Stimulated activated CD4-positive, alpha-beta T cell treated with anti-CD3 and anti-CD28 coated beads, Interleukin-2, amount 100 ng/mL, for 4 hours (primary cell): ENCODE results near the gene MACF1.
"Not testable (repeated sequence)": the region's sequence is repeated elsewhere in the genome, so short reads cannot be mapped to it uniquely, and the experiment has no call there.

Experiments
- DNase-seq: peaks from one replicate; pipeline ENCODE4 v3.0.0-alpha.2; 2020; ENCODE audit warnings: low read depth

Gene MACF1

GRCh38 chr1:39514710-39515124 is 310.2 kb downstream of the MACF1 start:
- not testable (repeated sequence) for DNase-seq

DNA sequence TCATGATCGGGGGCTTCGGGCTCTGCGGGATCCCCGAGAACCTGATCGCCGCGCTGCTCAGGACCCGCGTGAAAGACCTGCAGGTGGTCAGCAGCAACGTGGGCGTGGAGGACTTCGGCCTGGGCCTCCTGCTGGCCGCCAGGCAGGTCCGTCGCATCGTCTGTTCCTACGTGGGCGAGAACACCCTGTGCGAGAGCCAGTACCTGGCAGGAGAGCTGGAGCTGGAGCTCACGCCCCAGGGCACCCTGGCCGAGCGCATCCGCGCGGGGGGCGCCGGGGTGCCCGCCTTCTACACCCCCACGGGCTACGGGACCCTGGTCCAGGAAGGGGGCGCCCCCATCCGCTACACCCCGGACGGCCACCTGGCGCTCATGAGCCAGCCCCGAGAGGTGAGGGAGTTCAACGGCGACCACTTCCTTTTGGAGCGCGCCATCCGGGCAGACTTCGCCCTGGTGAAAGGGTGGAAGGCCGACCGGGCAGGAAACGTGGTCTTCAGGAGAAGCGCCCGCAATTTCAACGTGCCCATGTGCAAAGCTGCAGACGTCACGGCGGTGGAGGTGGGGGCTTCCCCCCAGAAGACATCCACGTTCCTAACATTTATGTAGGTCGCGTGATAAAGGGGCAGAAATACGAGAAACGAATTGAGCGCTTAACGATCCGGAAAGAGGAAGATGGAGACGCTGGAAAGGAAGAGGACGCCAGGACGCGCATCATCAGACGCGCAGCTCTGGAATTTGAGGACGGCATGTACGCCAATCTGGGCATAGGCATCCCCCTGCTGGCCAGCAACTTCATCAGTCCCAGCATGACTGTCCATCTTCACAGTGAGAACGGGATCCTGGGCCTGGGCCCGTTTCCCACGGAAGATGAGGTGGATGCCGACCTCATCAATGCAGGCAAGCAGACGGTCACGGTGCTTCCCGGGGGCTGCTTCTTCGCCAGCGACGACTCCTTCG is 310.9 kb downstream of the MACF1 start:
- peak; percentile 19 for DNase-seq

- DNase-seq: not testable (repeated sequence)
These were observed 312.3 kb downstream of the MACF1 start for GRCh38 chr1:39516841-39517240.

GRCh38 chr1:39517936-39518335 is 313.4 kb downstream of the MACF1 start:
- DNase-seq: not testable (repeated sequence)

GRCh38 chr1:39519376-39519775 is 314.9 kb downstream of the MACF1 start:
- DNase-seq: not testable (repeated sequence)

- not testable (repeated sequence) for DNase-seq
These were observed 317.7 kb downstream of the MACF1 start for GRCh38 chr1:39522221-39522620.

GRCh38 chr1:39522661-39523567 is 318.4 kb downstream of the MACF1 start:
- no peak for DNase-seq

DNA sequence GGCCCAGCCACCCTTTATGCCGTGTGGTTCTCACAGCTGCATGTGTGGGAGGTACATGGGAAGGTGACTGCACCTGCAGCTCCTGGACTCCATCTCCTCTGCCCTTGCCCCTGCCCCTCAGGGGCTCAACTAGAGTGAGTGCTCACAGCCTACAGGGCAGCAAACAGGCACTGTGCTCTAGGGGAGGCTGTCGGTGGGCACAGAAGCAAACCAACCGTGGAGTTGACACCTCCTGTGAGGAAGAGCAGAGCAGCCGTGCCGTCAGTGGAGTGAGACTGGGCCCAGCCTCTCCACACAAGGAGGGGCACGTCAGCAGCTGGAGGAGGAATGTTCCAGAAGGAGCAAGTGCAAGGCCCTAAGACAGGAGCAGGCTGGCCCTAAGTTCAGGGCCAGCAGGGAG is 319.7 kb downstream of the MACF1 start:
- DNase-seq: no peak

GRCh38 chr1:39524591-39525365 is 320.3 kb downstream of the MACF1 start:
- no peak for DNase-seq

- no peak for DNase-seq
These were observed 321.1 kb downstream of the MACF1 start for GRCh38 chr1:39525366-39526165.

DNA sequence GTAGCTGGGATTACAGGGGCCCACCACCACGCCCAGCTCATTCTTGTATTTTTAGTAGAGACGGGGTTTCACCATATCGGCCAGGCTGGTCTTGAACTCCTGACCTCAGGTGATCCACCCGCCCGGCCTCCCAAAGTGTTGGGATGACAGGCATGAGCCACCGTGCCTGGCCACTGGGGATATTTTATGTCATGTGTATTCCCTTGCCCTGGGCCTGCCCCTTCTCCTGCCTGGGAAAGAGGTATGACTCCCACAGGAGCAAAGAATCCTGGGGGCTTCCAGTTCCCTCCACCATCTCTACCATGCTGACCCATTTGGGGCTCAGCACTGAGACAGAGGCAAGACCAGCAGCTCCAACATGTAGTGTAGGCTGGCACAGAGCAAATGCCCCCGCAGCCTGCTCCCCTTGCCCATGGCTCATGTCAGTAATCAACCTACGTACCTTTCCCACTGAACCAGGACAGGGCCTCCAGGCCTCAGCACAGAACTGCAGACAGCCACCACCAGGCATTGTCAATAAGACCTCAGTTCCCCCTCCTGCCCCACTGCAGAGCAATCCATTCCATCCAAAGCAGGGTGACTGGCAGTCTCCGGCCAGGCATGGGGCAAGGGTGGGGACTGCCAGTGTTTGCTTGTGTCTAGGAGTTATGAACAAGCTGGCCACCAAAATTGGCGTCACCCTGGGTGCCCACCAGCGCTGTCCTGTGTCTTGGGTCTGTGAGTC is 322.1 kb downstream of the MACF1 start:
- DNase-seq: no peak

GRCh38 chr1:39527190-39527579 is 322.7 kb downstream of the MACF1 start:
- not testable (repeated sequence) for DNase-seq

- no peak for DNase-seq
These were observed 323.6 kb downstream of the MACF1 start for GRCh38 chr1:39528082-39528481.

GRCh38 chr1:39529901-39530535 is 325.5 kb downstream of the MACF1 start:
- no peak for DNase-seq

DNA sequence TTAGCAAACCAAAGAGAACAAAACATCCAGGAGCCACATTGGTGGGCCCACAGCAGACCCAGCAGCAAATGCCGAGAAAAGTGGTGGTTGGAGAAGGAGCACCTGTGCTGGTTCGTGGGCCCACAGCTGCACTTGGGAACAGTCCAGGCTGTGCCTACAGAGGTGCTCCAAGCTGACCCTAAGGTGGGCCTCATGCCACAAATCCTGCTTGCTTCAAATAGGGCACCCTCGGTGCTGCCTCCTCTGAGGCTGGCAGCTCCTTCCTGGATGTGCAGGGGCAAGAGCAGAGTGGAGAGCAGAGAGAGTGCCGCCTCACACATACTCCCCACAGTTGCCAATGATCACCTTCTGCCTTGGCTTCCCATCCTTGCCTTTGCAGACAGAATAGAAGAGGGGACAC is 327.0 kb downstream of the MACF1 start:
- no peak for DNase-seq

GRCh38 chr1:39533442-39533841 is 328.9 kb downstream of the MACF1 start:
- no peak for DNase-seq
